HG03280 (cell line): ENCODE results near the gene LEKR1.
"Not testable (repeated sequence)": the region's sequence is repeated elsewhere in the genome, so short reads cannot be mapped to it uniquely, and the experiment has no call there.

Experiments
- ATAC-seq: cut with Tn5 transposase; IDR thresholded peaks from one replicate; pipeline ENCODE4 v1.9.1; 2021; ENCODE audit warnings: mild to moderate bottlenecking, moderate library complexity; ENCODE audit not compliant: unreplicated experiment

The LEKR1 gene

DNA sequence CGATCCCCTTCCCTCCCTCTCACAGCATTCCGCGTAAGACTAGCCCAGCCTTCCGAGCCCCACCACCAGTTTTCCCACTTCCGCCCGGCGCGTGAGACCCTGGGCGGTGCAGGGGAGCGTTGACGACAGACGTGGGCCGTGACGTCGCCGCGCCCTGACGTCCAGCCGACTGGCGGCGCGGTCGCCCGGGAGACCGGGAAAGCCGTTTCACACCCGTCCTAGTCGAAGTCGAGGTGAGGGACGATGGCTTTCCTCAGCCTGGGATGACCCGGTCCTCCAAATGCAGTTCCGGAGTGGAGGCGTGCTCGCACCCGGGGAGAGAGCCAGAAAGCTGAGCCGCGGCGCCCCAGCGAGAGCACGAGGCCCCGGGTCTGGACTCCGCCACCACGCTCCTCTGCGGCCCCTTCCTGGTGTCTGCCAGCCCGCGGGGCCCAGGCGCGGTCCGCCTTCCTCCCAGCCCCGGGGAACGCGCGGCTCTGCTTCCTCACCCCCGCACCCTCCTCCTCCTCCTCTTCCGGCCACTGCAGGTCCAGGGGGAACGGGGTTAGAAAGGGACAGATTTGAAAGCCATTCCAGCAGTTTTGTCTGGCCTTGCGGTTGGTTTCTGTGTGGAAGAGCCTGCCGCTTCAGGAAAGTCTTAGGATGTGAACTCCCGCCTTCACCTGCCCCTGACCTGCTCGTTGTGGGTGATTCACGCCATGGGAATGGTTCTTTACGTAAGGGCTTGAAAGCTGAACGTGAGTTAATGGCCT lies at the start of gene LEKR1:
TSS of gene LEKR1 (plus strand) at position 210 of the 752 bp plus-strand sequence. CDS start 2,977 bp downstream, outside the sequence.
- ATAC-seq, result peak; percentile 82

DNA sequence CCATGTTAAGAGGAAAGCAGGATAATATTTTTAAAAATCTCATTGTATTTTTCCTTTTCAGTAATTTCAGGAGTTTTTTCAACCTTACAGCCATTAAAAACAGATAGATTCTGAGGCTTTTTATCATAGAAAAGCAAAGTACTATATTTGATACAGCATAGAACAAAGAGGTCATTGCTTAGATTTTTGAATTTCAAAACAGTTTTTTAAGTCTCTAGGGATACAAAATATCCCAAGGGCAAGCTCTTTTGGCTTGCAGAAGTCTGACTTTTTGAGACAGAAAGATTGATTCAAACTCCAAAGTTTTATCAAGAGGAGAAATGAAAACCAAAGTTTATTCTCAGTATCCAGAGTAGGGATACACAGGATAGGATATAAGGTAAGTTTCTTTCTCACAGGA lies 49.3 kb upstream of the LEKR1 start:
- no peak for ATAC-seq

DNA sequence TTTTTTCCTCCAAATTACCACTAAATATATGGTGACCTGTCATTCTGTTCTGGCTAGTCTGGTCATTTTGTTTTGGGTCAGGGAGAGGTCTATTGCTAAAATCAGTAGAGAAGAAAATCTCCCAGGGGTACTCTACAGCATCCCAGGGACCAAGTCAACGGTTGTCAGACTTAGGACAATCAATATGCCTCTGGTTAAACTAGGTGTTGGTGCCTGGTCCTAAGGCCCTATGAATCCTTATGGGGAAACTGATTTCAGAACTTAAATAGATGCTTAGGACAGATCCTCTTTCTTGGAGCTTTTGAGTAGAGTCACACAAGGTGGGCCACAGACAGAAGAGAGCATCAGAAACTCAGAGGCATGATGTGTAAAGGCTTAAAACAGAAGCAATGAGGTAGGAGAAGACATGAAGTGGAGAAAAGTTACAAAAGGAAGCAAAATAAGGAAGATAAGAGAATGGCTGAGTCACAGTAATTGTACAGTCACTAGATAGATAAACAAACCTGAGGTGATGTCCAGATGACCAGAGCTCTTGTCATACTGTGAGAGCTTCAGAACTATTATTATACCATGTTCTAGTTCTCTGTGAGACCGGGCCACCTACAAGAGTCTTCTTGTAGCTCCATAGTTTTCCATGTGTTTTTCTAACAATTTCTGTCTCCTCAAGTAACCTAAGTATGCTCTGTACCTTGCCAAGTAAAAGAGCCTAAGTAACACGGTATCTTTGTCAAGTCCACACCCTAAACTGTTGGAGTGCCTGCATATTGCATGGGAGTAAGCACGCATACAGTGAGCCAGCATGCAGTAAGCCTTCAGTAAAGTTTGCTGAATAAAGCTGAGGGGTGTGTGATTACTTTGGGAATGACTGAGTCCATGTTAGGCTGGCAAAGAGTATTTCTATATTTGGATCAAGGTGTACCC lies 44.6 kb upstream of the LEKR1 start:
- no peak for ATAC-seq

DNA sequence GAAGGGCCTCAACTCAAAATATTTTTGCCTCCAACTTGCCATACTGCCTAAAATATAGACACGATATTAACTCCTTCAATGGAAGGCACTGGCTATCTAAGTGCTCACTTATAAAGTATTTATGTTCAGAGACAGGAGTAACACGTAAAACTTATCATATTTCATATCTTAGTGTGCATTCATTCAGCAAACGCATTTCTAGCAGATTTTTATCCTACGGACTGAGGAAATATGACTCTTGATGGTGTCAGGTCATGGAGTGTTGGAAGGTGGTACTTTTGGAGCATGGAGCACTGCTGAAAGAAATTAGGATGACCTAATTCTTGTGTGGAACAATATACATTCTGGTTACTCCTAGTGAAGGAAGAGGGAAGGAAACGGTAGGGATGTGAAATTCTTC lies 43.8 kb upstream of the LEKR1 start:
- ATAC-seq, result no peak

DNA sequence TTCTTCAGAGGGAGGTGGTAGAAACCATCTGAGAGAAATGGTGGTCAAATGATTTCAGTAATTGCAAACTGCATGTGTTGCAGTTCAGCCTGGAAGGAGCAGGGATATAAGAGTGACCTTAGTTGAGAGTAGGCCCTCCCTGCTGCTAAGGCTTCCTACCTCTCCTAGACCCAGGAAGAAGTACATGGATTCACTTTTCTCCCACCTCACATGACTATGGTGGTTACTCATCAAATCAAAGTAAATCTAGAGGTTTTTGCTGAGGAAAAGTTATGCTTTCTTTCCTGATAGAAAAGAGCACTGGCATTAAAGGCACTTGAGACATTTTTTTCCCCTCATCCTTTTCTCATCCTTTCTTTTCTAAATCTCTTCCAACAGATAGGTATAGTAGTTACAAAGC lies 43.2 kb upstream of the LEKR1 start:
- ATAC-seq, result no peak

DNA sequence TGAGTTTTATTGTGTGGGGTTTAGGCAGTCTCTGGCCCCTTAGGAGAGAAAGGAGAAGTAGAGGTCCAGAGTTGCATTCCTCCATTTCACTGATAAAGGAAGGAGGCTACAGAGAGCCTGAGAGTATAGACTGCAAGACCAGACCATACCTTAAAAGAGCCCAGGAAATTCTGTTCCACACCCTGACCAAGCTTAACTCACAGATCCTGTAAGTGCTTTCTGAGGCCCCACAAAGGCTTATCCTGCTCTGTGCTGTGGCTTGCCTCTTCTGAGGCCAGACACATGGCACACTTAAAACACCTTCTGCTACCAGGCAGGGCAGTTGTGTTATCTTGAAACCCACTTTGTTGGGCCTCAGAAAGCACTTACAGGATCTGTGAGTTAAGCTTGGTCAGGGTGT lies 39.2 kb upstream of the LEKR1 start:
- ATAC-seq, result no peak

DNA sequence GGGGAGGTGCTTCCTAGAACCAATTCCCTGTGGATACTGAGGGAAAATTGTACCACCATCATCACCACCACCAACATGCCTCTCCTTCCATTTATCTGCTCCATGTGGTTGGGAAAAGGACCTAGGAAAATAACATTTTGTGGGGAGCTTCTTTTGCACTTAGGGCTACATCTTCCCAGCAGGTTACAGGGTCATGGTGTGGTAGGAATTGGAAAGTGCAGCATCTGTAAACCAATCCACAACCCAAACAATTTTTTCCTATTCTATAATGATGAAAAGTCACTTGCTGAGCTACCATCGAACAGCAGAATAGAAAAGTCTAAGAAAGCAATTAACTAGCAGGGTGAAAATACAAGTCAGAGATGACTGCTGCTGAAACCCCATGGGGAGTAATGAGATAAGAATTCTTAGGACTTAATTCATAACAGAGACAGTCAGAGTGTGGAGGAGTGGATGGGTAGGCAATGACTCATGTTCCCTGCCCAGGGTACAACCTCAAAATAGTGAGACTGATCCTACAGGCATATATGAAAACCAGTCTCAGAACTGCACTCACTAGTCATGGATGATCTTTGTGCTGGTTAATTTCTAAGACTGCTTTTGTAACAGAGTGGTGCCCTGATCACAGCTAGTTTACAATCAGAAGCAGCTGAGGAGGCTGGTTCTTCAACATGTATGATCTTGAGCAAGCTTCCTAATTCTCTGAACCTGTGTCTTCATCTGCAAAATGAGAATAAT lies 38.1 kb upstream of the LEKR1 start:
- ATAC-seq, result peak; percentile 66

DNA sequence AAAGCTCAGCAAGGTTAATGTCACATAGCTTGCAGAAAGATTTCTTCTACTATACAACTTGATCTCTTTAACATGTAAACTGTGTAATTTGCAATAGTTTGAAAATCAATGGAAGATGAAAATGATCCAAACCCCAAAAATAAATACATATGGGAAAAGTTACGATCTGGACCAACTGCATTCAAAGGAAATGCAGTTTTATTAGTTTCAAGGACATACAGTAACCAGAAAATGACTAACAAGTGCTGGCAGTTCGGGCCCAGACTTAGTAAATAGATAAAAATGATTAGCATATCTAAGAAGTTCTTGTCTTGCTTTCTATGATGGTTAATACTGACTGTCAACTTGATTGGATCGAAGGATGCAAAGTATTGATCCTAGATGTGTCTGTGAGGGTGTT lies 37.3 kb upstream of the LEKR1 start:
- no peak for ATAC-seq

DNA sequence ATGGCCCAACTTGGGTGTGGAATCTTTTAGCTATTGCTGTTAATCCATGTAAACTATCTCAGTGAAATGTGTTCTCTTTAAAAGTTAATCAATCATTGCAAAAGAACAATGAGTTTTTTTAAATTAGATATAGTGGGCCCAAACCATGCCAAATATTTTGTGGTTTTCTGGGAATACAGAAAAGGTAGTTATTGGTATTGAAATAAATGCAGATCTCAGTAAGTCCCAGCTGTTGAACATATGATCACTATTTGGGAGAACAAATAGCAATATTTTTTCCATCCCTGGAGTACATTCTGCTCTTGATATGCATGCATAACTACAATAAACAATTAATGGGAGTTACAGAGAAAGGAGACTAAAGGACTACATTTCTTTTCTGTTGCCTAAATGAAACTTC lies 36.0 kb upstream of the LEKR1 start:
- ATAC-seq, result no peak

DNA sequence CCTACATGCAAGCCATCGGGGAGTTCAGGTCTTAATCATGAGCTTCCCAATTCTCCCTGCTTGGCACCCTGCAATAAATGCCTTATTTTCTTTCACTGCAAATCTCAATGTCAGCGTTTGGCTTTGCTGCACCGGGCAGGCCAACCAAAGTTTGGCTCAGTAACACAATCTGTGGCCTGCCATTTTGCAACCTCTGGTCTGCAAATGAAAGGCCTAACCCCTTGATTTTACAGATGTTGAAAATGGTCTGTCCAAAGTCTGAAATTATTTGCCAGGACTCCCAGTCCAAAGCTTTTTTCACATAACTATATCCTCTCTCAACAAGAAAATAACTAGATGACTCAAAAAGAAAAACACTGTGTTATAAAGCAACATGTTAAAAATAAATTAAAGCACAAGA lies 34.0 kb upstream of the LEKR1 start:
- ATAC-seq, result no peak

DNA sequence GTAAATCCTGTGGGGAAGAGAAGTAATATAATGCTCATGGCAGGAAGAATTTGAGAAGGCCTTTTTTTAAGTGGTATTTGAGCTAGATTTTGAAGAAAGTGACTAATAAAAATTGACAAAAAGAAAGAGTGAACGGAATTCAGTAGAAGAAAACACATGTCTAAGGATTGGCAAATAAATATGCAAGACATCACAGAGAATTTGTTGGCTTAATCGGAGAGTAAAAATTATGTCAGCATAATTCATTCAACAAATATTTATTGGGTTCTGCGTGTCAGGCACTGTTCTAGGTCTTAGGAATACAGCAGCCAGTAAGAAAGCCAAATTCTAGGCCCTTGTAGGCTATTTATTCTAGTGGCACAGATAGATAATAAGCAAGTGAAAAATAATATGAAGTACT lies 33.6 kb upstream of the LEKR1 start:
- ATAC-seq, result no peak

DNA sequence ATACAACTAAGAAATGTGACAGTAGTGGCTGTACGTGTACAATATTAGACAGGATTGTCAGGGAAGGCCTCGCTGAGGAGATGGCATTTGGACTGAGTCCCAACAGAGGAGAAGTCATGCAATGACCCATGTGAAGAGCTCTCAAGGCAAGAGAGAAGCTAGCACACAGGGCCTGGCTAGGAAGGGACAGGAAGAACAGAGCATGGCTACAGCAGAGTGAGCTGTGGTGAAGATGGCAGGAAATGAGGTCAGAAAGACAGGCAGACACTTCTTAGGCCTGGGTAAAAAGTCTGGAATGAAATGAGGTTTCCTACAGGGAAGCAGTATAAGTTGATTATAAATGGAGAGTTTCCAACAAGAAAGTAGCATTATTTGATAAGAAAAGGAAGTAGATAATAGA lies 33.2 kb upstream of the LEKR1 start:
- no peak for ATAC-seq

DNA sequence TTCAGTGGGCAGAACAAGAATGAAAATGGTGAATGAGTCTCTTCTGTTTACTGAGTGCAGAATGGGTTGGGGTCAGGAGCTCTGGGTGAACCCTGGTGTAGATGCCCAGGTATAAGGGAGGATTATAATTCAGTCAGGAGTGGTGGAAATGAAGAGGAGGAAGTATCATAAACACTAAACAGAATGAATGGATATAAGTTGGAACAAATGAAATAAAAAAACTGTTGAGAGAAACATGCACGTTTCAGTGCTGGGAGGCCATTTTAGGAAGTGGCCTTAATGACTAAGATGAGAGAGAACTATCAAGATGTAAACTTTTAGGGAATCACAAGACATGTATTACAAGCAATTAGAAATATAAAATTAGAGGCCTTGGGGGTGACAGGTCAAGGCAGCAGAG lies 32.8 kb upstream of the LEKR1 start:
- no peak for ATAC-seq

DNA sequence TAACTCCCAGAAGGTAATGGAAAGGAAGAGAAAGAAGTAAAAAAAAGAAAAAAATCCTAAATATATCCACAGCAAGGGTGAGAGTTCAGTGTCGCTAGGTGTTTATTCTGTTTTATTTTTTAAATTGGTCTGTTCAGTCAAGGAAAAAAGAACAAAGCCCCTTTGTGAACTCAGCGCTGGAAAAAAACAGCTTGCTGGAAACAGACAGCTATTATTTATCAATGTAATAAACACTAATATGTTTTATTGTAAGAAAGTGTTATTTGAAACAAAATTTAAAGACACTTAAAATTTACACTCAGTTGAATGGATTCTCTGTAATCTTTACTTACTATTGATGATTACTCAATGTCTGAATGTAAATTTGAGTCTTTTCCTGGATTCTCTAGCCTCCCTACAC lies 32.3 kb upstream of the LEKR1 start:
- no peak for ATAC-seq

DNA sequence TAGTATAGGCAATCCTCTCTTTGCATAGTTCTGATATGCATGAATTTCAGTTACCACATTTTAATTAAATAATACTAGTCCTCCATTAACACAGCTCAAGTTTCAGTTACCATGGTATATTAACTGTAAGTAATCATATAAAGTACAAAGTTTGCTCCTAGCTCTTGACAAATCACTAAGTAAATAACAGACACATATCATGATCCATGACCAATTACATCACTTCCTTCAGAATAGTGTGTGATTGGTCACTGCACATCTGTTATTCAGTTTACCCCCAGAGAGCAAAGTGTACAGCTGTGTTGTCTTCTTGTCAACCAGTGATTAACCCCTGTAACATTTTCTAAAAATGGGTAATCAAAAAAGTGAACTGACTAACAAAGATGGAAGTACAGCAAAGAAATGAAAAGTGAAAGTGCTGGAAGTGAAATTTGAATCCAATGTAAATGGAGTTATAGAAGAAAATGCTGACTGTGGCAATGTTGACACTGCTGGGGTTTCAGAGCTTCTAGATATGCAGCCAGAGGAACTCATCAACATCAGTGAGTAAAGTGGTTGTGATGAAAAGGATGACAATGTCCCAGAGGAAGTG lies 30.2 kb upstream of the LEKR1 start:
- no peak for ATAC-seq

DNA sequence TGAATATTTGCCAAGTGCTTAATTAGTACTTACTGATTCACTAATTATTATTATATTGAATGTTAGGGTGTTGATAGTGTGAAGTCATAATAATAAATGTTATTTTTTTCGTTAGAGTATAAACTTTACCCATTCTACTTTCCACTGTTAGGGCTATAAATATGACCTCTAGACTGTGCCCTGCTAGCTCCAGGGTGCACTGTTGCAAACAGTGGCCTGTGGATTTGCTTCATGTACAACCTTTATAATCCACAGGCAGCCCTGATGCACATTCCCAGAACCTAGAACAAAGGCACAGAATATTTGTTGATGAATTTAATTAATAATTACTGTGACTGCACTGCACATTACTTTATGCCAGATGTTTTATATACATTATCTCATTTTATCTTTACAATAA lies 28.8 kb upstream of the LEKR1 start:
- ATAC-seq, result no peak

DNA sequence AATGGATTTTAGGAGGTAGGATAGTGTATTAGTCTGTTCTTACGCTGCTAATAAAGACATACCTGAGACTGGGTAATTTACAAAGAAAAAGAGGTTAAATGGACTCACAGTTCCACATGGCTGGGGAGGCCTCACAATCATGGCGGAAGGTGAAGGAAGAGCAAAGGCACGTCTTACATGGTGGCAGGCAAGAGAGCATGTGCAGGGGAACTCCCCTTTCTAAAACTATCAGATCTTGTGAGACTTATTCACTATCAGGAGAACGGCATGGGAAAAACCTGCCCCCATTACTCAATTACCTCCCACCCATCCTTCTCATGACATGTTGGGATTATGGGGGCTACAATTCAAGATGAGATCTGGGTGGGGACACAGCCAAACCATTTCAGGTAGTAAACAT lies 25.9 kb upstream of the LEKR1 start:
- not testable (repeated sequence) for ATAC-seq

DNA sequence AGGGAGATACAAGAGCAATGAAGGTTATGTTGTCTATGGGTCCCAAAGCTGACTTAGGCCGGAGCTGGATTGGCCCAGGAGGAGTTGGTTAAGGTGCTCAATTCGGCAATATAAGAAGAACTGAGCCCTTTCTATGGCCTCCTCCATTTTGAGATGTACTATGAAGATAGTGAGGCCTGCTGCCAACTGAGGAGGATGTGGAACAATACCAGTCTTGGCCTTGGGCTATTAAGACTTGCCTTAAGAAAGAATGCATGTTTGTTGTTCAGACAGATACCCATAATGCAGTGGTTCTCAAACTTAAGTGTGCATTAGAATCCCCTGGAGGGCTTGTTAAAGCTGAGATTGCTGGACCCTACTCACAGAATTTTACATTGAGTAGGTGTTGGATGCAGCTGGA lies 24.4 kb upstream of the LEKR1 start:
- no peak for ATAC-seq

DNA sequence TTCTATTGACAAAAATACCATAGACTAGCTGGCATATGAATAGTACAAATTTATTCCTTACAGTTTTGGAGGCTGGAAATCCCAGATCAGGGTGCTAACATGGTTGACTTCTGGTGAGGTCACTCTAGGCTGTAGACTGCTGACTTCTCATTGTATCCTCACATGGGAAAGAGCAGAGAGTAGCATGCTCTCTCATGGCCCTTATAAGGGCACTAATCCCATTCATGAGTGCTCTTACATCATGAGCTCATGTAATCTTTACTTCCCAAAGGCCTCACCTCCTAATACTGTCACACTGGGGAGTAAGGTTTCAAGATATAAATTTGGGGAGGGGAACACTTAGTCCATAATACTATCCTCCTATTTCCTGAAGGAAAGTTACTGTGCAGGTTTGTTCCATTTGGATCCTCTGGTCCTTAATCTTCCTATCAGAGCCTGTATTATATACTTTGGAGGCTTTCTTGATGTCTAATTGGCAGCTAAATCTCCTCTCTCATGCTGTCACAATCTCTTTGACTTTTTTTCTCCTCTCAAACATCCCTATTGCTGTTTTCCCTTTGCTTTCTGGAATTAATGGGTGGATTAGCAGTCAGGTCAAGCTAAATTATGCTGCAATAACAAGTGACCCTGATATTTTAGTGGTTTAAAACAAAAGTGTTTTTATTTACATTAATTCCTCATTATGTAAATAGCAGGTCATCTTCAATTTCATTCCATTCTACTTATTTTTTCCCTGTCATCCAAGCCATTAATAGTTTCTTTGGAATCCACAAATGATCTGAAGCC lies 23.1 kb upstream of the LEKR1 start:
- no peak for ATAC-seq
